WTC11 (cell line): ENCODE results near the gene TMEM140. TPM values are rescaled to one million over a fixed set of nuclear protein-coding genes. Genes with fewer than 3 reads are reported as not detected.

ENCODE experiments used
- ATAC-seq: fragments of 200-7000 bp; cut with Tn5 transposase; 2 replicates; pipeline ENCODE4 v1.10.0; 2021; ENCODE audit warnings: mild to moderate bottlenecking, moderate library complexity
- CTCF ChIA-PET: fragments of 300-600 bp; sonication (Branson Sonifier 250); formaldehyde crosslinking; loops from one replicate; lab custom pipeline; 2021; ENCODE audit warnings: antibody characterized with exemption; lab: Charles Lee
- POLR2A ChIA-PET: fragments of 350-600 bp; sonication (Branson Sonifier 250); formaldehyde crosslinking; loops from one replicate; lab custom pipeline; 2021; ENCODE audit warnings: antibody characterized with exemption; lab: Charles Lee
- DNase-seq: peaks from one replicate; pipeline ENCODE4 v3.0.0; 2021; ENCODE audit warnings: low spot score
- H3K27ac Mint-ChIP-seq: 2 replicates; pipeline ENCODE4 v1.8.0; 2021; ENCODE audit warnings: mixed read lengths
- H3K27me3 Mint-ChIP-seq: 2 replicates; pipeline ENCODE4 v1.8.0; 2021; ENCODE audit warnings: low read depth, mild to moderate bottlenecking, moderate library complexity, mixed read lengths
- H3K36me3 Mint-ChIP-seq: 2 replicates; pipeline ENCODE4 v1.8.0; 2021; ENCODE audit warnings: mixed read lengths
- H3K4me1 Mint-ChIP-seq: 2 replicates; pipeline ENCODE4 v1.8.0; 2022; ENCODE audit warnings: mixed read lengths
- H3K4me3 Mint-ChIP-seq: 2 replicates; pipeline ENCODE4 v1.8.0; 2021; ENCODE audit warnings: mild to moderate bottlenecking, moderate library complexity, mixed read lengths
- H3K9me3 Mint-ChIP-seq: 2 replicates; pipeline ENCODE4 v1.8.0; 2021; ENCODE audit warnings: mixed read lengths
- E2F1 ChIP-seq: sonication (generic); formaldehyde crosslinking; IDR thresholded peaks from 2 replicates; pipeline ENCODE4 v1.8.0; 2022; ENCODE audit warnings: mild to moderate bottlenecking, missing genetic modification reagents
- HMGXB4 ChIP-seq: sonication (generic); formaldehyde crosslinking; IDR thresholded peaks from 2 replicates; pipeline ENCODE4 v1.8.1; 2023; ENCODE audit warnings: mild to moderate bottlenecking, moderate library complexity, missing genetic modification reagents
- JAZF1 ChIP-seq: fragments of 250-450 bp; sonication (Bioruptor Pico); IDR thresholded peaks from 2 replicates; pipeline ENCODE4 v1.9.0; 2021; ENCODE audit warnings: moderate library complexity, mild to moderate bottlenecking, inconsistent platforms
- MXD4 ChIP-seq: fragments of 250-450 bp; sonication (Bioruptor Pico); IDR thresholded peaks from 2 replicates; pipeline ENCODE4 v1.8.0; 2021; ENCODE audit warnings: mild to moderate bottlenecking, moderate library complexity, borderline replicate concordance
- NFYB ChIP-seq: sonication (generic); formaldehyde crosslinking; conservative IDR thresholded peaks from 2 replicates; pipeline ENCODE4 v1.8.0; 2022; ENCODE audit warnings: low read depth, missing genetic modification reagents
- PRRX2 ChIP-seq: fragments of 250-450 bp; sonication (Bioruptor Pico); IDR thresholded peaks from 2 replicates; pipeline ENCODE4 v1.8.0; 2021; ENCODE audit warnings: mild to moderate bottlenecking
- SMAD3 ChIP-seq: sonication (generic); formaldehyde crosslinking; IDR thresholded peaks from 2 replicates; pipeline ENCODE4 v1.8.0; 2022; ENCODE audit warnings: missing genetic modification reagents, mild to moderate bottlenecking, borderline replicate concordance
- ZBTB21 ChIP-seq: sonication (generic); formaldehyde crosslinking; IDR thresholded peaks from 2 replicates; pipeline ENCODE4 v1.8.1; 2023; ENCODE audit warnings: mild to moderate bottlenecking, missing genetic modification reagents, borderline replicate concordance
- ZNF121 ChIP-seq: sonication (generic); formaldehyde crosslinking; IDR thresholded peaks from 2 replicates; pipeline ENCODE4 v1.8.0; 2023; ENCODE audit warnings: missing genetic modification reagents
- ZNF219 ChIP-seq: sonication (generic); formaldehyde crosslinking; IDR thresholded peaks from 2 replicates; pipeline ENCODE4 v1.8.0; 2023; ENCODE audit warnings: missing genetic modification reagents, mild to moderate bottlenecking, borderline replicate concordance
- ZNF317 ChIP-seq: sonication (generic); formaldehyde crosslinking; IDR thresholded peaks from 2 replicates; pipeline ENCODE4 v1.8.1; 2023; ENCODE audit warnings: low read depth, mild to moderate bottlenecking, moderate library complexity, missing genetic modification reagents, borderline replicate concordance
- ZNF396 ChIP-seq: fragments of 250-450 bp; sonication (Bioruptor Pico); IDR thresholded peaks from 2 replicates; pipeline ENCODE4 v1.8.0; 2021; ENCODE audit warnings: mild to moderate bottlenecking, moderate library complexity, borderline replicate concordance
- total RNA-seq: library from RNA; stranded (reverse); gene quantifications from 3 replicates; pipeline ENCODE4 v1.2.3, GENCODE V29; 2021
- TF ChIP-seq, protein P1 (sequence below): sonication (generic); formaldehyde crosslinking; IDR thresholded peaks from 2 replicates; pipeline ENCODE4 v1.8.1; 2023; ENCODE audit warnings: mild to moderate bottlenecking, missing genetic modification reagents, borderline replicate concordance
- TF ChIP-seq, protein P2 (sequence below): fragments of 200-600 bp; IDR thresholded peaks from 2 replicates; pipeline ENCODE4 v1.8.0; 2022; ENCODE audit warnings: antibody characterized with exemption
- TF ChIP-seq, protein P3 (sequence below): fragments of 250-450 bp; sonication (Bioruptor Pico); IDR thresholded peaks from 2 replicates; pipeline ENCODE4 v1.9.0; 2021; ENCODE audit warnings: mild to moderate bottlenecking
- TF ChIP-seq, protein P4 (sequence below): sonication (generic); formaldehyde crosslinking; IDR thresholded peaks from 2 replicates; pipeline ENCODE4 v1.8.0; 2022; ENCODE audit warnings: mild to moderate bottlenecking, missing genetic modification reagents

The TMEM140 gene
- total RNA-seq, 1 experiment from 2014 or later = not detected

DNA sequence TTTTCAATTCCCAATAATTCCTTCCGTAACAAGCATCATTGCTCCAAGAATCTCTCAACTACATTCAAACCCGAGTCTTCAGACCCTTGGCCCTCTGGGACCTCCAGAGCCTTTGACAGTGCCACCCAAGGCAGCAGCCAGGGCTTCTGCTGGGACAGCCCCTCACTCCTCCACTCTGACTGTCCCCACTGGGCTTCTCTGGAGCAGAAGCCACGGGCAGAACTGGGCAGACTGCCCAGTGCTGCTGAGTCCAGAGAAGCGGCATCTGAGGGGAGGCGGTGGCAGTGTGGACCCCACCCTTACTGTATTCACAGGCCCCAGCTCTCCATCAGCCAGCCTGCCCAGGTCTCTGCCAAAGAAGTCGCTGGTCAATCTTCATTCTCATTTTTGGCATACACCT lies 13.8 kb downstream of the TMEM140 start:
- no peak for ATAC-seq
- H3K27me3 Mint-ChIP-seq = no peaks in the 10 kb centered on the region; the same call in 1 of the 2 replicates
- H3K4me3 Mint-ChIP-seq = no peak overlapping the region
- TF ChIP-seq ZNF317 (CRISPR knock-in tag) (peak; percentile 64; the same call in 1 of the 2 replicates), ZNF121 (CRISPR knock-in tag) (no peak)
- DNase-seq = no peak
- peaks cover 83% of the 10 kb centered on the region for H3K36me3 Mint-ChIP-seq
- peaks cover 42% of the 10 kb centered on the region for H3K9me3 Mint-ChIP-seq
- ChIA-PET POLR2A (no interaction called here), CTCF (interaction anchor here (1.7 to 1.9 kb wide), 2 partner anchors 8 to 175 kb away, joined by 5 to 7 read pairs; partner anchors contain the start of gene AGBL3)
- no peak overlapping the region; the same call in 1 of the 2 replicates for H3K27ac Mint-ChIP-seq
- H3K4me1 Mint-ChIP-seq = peaks cover 26% of the 10 kb centered on the region

DNA sequence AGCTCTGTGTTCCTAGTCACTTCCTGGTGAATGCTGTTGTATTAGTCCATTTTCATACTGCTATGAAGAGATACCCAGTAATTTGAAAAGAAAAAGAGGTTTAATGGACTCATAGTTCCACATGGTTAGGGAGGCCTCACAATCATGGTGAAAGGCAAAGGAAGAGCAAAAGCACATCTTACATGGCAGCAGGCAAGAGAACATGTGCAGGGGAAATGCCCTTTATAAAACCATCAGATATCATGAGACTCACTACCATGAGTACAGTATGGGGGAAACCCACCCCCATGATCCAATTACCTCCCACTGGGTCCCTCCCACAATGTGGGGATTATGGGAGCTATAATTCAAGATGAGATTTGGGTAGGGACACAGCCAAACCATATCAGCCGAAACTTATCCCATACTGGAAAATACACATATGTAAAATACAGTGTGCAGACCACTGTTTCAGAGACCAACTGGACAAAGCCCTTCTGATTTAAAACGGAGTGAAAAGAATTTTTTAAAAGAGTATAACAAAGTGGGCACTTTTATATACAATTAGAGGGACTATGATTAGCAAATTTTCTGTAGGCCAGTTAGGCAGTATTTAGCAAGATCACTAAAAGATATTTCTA lies 14.6 kb downstream of the TMEM140 start:
- DNase-seq = no peak
- Mint-ChIP-seq H3K4me3 (no peak overlapping the region), H3K36me3 (peaks cover 83% of the 10 kb centered on the region), H3K9me3 (peaks cover 34% of the 10 kb centered on the region), H3K27ac (no peak overlapping the region)
- POLR2A ChIA-PET = no interaction called here
- CTCF ChIA-PET = interaction anchor here (0.6 kb wide), 1 partner anchor 549 kb away, joined by 3 read pairs; no protein-coding TSS in a partner anchor
- no peak for TF ChIP-seq E2F1 (CRISPR knock-in tag)
- TF ChIP-seq, protein P1, sequence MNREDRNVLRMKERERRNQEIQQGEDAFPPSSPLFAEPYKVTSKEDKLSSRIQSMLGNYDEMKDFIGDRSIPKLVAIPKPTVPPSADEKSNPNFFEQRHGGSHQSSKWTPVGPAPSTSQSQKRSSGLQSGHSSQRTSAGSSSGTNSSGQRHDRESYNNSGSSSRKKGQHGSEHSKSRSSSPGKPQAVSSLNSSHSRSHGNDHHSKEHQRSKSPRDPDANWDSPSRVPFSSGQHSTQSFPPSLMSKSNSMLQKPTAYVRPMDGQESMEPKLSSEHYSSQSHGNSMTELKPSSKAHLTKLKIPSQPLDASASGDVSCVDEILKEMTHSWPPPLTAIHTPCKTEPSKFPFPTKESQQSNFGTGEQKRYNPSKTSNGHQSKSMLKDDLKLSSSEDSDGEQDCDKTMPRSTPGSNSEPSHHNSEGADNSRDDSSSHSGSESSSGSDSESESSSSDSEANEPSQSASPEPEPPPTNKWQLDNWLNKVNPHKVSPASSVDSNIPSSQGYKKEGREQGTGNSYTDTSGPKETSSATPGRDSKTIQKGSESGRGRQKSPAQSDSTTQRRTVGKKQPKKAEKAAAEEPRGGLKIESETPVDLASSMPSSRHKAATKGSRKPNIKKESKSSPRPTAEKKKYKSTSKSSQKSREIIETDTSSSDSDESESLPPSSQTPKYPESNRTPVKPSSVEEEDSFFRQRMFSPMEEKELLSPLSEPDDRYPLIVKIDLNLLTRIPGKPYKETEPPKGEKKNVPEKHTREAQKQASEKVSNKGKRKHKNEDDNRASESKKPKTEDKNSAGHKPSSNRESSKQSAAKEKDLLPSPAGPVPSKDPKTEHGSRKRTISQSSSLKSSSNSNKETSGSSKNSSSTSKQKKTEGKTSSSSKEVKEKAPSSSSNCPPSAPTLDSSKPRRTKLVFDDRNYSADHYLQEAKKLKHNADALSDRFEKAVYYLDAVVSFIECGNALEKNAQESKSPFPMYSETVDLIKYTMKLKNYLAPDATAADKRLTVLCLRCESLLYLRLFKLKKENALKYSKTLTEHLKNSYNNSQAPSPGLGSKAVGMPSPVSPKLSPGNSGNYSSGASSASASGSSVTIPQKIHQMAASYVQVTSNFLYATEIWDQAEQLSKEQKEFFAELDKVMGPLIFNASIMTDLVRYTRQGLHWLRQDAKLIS (CRISPR knock-in tag) = no peak
- no peak for TF ChIP-seq PRRX2 (CRISPR knock-in tag)
- no peak for TF ChIP-seq NFYB (CRISPR knock-in tag)
- TF ChIP-seq, protein P2, sequence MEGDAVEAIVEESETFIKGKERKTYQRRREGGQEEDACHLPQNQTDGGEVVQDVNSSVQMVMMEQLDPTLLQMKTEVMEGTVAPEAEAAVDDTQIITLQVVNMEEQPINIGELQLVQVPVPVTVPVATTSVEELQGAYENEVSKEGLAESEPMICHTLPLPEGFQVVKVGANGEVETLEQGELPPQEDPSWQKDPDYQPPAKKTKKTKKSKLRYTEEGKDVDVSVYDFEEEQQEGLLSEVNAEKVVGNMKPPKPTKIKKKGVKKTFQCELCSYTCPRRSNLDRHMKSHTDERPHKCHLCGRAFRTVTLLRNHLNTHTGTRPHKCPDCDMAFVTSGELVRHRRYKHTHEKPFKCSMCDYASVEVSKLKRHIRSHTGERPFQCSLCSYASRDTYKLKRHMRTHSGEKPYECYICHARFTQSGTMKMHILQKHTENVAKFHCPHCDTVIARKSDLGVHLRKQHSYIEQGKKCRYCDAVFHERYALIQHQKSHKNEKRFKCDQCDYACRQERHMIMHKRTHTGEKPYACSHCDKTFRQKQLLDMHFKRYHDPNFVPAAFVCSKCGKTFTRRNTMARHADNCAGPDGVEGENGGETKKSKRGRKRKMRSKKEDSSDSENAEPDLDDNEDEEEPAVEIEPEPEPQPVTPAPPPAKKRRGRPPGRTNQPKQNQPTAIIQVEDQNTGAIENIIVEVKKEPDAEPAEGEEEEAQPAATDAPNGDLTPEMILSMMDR = no peak
- TF ChIP-seq, protein P3, sequence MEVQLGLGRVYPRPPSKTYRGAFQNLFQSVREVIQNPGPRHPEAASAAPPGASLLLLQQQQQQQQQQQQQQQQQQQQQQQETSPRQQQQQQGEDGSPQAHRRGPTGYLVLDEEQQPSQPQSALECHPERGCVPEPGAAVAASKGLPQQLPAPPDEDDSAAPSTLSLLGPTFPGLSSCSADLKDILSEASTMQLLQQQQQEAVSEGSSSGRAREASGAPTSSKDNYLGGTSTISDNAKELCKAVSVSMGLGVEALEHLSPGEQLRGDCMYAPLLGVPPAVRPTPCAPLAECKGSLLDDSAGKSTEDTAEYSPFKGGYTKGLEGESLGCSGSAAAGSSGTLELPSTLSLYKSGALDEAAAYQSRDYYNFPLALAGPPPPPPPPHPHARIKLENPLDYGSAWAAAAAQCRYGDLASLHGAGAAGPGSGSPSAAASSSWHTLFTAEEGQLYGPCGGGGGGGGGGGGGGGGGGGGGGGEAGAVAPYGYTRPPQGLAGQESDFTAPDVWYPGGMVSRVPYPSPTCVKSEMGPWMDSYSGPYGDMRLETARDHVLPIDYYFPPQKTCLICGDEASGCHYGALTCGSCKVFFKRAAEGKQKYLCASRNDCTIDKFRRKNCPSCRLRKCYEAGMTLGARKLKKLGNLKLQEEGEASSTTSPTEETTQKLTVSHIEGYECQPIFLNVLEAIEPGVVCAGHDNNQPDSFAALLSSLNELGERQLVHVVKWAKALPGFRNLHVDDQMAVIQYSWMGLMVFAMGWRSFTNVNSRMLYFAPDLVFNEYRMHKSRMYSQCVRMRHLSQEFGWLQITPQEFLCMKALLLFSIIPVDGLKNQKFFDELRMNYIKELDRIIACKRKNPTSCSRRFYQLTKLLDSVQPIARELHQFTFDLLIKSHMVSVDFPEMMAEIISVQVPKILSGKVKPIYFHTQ (CRISPR knock-in tag) = no peak
- TF ChIP-seq ZNF219 (CRISPR knock-in tag) = no peak
- TF ChIP-seq ZNF396 (CRISPR knock-in tag) = no peak
- no peak for TF ChIP-seq ZBTB21 (CRISPR knock-in tag)
- TF ChIP-seq, protein P4, sequence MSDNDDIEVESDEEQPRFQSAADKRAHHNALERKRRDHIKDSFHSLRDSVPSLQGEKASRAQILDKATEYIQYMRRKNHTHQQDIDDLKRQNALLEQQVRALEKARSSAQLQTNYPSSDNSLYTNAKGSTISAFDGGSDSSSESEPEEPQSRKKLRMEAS (CRISPR knock-in tag) = no peak
- TF ChIP-seq HMGXB4 (CRISPR knock-in tag) = no peak
- TF ChIP-seq JAZF1 (CRISPR knock-in tag) = no peak
- no peak for TF ChIP-seq MXD4
- TF ChIP-seq SMAD3 = no peak
- TF ChIP-seq, all 79 proteins: peak for 0
- Mint-ChIP-seq H3K27me3 (no peaks in the 10 kb centered on the region; the same call in 1 of the 2 replicates), H3K4me1 (peaks cover 26% of the 10 kb centered on the region)
- ATAC-seq = no peak
